Coronary artery (tissue), 2 donors: ENCODE data around the gene MICALL2.

Experiments
- DNase-seq: peaks from one replicate; pipeline ENCODE4 v3.0.0-alpha.2; 2017; ENCODE audit warnings: low spot score
- H3K27ac ChIP-seq, 2 donors: fragments of 200-600 bp; sonication (generic); one replicate each; pipeline ENCODE4 v1.5.1; 2016 to 2019
- H3K4me3 ChIP-seq: fragments of 200-600 bp; sonication (generic); 2 replicates; pipeline ENCODE4 v1.5.1; 2016; ENCODE audit warnings: mild to moderate bottlenecking, moderate library complexity
- CTCF ChIP-seq: fragments of 200-600 bp; sonication (generic); IDR thresholded peaks from one replicate; pipeline ENCODE4 v1.5.1; 2019; ENCODE audit warnings: antibody characterized with exemption

MICALL2 gene

DNA sequence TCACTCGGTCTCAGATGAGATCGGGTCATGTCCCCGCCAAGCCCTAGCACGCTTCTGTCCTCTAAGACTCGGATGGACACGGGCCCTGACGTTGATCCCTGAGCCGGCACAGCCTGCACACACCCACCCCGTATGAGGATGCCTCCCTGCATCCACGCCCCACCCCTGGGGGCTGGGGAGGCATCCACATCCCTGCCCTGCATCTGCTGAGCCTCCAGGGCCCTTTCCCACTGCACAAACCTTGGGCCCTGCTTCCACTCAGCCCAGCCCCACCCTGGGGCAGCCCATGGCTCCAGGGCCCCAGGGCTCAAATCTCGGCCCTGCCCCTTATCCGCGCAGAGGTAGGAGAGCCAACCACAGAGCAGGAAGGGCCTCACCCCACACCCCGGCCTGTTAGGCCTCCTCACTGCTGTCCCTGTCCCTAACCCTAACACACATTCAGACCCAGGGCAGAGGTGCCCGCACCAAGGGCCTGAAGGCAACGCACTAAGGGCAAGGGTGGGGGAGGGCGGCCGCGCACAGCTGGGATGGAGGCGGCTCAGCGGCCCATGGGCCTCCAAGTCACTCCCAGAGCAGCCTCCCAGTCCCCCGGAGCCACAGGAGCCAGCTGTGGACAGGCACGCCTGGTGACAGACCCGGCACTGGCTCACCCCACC is 9.5 kb upstream of the MICALL2 start:
- no peak for TF ChIP-seq CTCF
- H3K4me3 ChIP-seq = no peak overlapping the region
- H3K27ac ChIP-seq = peak overlapping the region in 1 of 2 donors; percentile 28
- no peak for DNase-seq

DNA sequence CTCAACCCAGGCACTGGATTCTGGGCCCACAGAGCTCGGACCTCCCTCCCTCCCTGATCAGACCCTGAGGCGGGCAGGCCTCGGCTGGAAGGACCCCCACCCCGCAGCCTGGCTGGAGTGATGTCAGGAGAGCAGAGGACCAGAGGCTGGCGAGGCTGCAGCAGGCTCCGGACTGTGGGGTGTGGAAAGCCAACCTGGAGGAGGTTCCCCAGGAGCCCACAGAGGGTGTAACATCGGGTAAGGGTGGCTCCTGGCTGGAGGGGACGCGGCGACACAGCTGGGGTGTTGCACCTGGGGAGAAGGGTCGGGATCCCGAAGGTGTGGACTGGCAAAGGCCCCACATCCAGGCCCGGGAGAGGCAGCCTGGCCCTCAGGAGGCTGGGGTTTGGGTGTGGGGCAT is 8.9 kb upstream of the MICALL2 start:
- peak overlapping the region in 1 of 2 donors; percentile 91 for H3K27ac ChIP-seq
- no peak for TF ChIP-seq CTCF
- no peak overlapping the region for H3K4me3 ChIP-seq
- DNase-seq = no peak

DNA sequence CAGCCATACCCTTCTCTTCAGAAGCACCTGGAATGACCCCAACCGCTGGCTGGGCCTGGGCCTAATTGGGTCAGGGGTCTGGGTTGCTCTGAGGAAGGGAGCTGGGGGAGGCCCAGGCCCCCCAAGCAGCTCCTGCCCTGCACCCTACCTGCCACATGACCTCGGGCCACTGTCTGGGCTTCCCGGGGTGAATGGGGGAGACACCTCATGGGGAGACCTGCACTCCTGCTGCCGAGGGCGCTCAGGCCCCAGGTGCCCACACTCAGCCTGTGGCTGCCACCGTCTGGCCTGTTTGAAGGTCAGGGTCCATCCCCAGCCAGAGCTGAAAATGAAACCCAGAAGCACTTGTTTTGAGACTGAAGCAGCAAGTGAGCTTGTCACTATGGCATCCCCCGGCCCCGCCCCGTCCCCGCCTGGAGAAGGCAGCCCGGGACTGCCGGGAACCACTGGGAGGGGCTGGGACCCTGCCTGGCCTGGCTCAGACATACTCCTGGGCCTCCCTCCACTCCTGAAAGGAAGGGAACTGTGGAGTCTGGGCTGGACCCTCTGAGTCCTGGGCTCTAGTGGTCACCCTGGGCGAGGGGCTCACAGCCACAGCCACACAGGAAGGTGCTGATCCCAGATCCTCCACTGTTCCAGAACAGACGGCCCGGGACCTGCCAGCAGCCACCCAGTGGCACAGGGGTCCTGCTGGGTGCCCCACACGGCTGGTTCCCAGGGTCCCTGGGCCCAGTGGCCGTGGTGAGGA is 7.4 kb upstream of the MICALL2 start:
- DNase-seq = peak; percentile 90
- peak overlapping the region; percentile 77 to 91 for H3K27ac ChIP-seq
- no peak for TF ChIP-seq CTCF
- peak overlapping the region; percentile 48 for H3K4me3 ChIP-seq

- DNase-seq = no peak
- no peak for TF ChIP-seq CTCF
- Histone ChIP-seq H3K4me3 (no peak overlapping the region), H3K27ac (no peak overlapping the region)
Observed at GRCh38 chr7:1464694-1465093, 5.4 kb upstream of the MICALL2 start.

GRCh38 chr7:1463676-1464223 is 4.5 kb upstream of the MICALL2 start:
- DNase-seq = no peak
- Histone ChIP-seq H3K4me3 (no peak overlapping the region), H3K27ac (peak overlapping the region in 1 of 2 donors; percentile 93)
- no peak for TF ChIP-seq CTCF

DNA sequence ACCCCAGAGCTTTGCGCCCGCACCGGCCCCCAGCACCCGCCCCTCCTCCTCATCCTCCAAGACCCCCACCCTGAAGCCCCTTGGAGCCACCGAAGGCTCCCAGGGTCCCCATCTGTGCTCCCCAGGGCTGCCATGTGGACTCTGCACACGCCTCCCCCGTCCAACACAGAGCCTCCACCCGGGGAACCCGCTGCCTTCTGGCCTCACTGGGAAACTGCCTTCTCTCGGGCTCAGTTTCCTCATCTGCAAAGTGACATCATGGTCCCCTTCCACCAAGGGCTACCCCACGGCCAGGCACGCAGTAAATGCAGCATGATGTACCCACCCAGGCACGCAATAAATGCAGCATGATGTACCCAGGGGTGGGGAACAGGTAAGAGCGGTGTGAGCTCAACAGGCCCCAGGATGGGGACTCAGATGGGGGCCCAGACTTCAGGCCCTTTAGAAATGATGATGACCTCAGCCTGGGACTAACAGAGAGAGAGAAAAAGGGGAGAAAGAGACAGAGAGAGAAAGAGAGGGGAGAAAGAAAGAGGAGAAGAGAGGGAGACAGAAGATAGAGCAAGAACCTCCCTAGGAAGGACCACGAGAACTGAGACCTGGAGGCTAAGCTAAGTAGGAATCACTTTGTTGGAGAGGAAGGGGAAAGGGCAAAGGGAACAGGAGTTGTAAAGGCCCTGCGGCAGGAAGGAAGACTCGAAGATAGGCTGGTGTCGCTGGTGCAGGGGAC is 2.5 kb upstream of the MICALL2 start:
- H3K27ac ChIP-seq = peak overlapping the region; percentile 84 to 93
- no peak for TF ChIP-seq CTCF
- DNase-seq = no peak
- H3K4me3 ChIP-seq = peak overlapping the region; percentile 70
